CD4-positive, alpha-beta T cell (primary cell): ENCODE results near the gene TM4SF5. TPM values are rescaled to one million over a fixed set of nuclear protein-coding genes. Genes with fewer than 3 reads are reported as not detected.

Source experiments
- ATAC-seq: fragments of 200-7000 bp; cut with Tn5 transposase; one replicate; pipeline ENCODE4 v1.10.0; 2022; ENCODE audit warnings: mild to moderate bottlenecking; ENCODE audit not compliant: poor library complexity
- CTCF ChIA-PET: fragments of 350-600 bp; sonication (Branson Sonifier 250); formaldehyde crosslinking; loops from one replicate; lab custom pipeline; 2021; ENCODE audit warnings: antibody characterized with exemption, inconsistent platforms; lab: Charles Lee
- POLR2A ChIA-PET: fragments of 350-600 bp; sonication (Branson Sonifier 250); formaldehyde crosslinking; loops from one replicate; lab custom pipeline; 2021; ENCODE audit warnings: antibody characterized with exemption, inconsistent platforms; lab: Charles Lee
- DNase-seq, 14 experiments: peaks; one replicate each; pipeline ENCODE4 v3.0.0-alpha.2; 2013 to 2020; ENCODE audit warnings: mixed read lengths in 2 of 14
- H3K27ac ChIP-seq, 2 donors: one replicate each; pipeline versions ENCODE4 v1.5.1 to v1.7.0; 2013; ENCODE audit warnings: low read length in 2 of 2, low read depth in 1 of 2, mild to moderate bottlenecking in 1 of 2
- H3K27me3 ChIP-seq, 2 experiments: 1 replicate in 1 of 2; 2 replicates in 1 of 2; pipeline versions ENCODE4 v1.6.1 to v1.7.0; 2013; ENCODE audit warnings: low read length in 2 of 2, control low read depth in 1 of 2, mild to moderate bottlenecking in 1 of 2, moderate library complexity in 1 of 2; ENCODE audit not compliant: insufficient read depth in 2 of 2, control insufficient read depth in 1 of 2
- H3K36me3 ChIP-seq: one replicate; pipeline ENCODE4 v1.6.1; 2013; ENCODE audit warnings: low read length, control low read depth; ENCODE audit not compliant: insufficient read depth
- H3K4me1 ChIP-seq: one replicate; pipeline ENCODE4 v1.6.1; 2013; ENCODE audit warnings: low read length, control low read depth; ENCODE audit not compliant: insufficient read depth
- H3K4me3 ChIP-seq: one replicate; pipeline ENCODE4 v1.5.1; 2013; ENCODE audit warnings: mild to moderate bottlenecking, low read length, moderate library complexity
- H3K9me3 ChIP-seq, 2 experiments: 1 replicate in 1 of 2; 2 replicates in 1 of 2; pipeline versions ENCODE4 v1.6.1 to v1.7.0; 2013; ENCODE audit warnings: low read length in 2 of 2, mild to moderate bottlenecking in 2 of 2, control low read depth in 1 of 2, moderate library complexity in 1 of 2; ENCODE audit not compliant: control insufficient read depth in 1 of 2, insufficient read depth in 1 of 2
- H3K27ac Mint-ChIP-seq: one replicate; pipeline ENCODE4 v1.8.0; 2020; ENCODE audit warnings: mixed read lengths
- H3K27me3 Mint-ChIP-seq: one replicate; pipeline ENCODE4 v1.8.0; 2021; ENCODE audit warnings: mixed read lengths
- H3K36me3 Mint-ChIP-seq: one replicate; pipeline ENCODE4 v1.8.0; 2021; ENCODE audit warnings: low read depth, mixed read lengths
- H3K4me1 Mint-ChIP-seq: one replicate; pipeline ENCODE4 v1.8.0; 2021; ENCODE audit warnings: low read depth, mixed read lengths
- H3K4me3 Mint-ChIP-seq: one replicate; pipeline ENCODE4 v1.8.0; 2020; ENCODE audit warnings: mild to moderate bottlenecking, mixed read lengths
- H3K9me3 Mint-ChIP-seq: one replicate; pipeline ENCODE4 v1.8.0; 2020; ENCODE audit warnings: mixed read lengths
- CTCF ChIP-seq: fragments of 200-600 bp; IDR thresholded peaks from one replicate; pipeline ENCODE4 v1.8.0; 2022; ENCODE audit warnings: antibody characterized with exemption, mild to moderate bottlenecking
- intact Hi-C, 2 experiments: fragments of 100-400 bp; cut with DNase I in 1 of 2; cut with micrococcal nuclease in 1 of 2; formaldehyde crosslinking; loops; one replicate each; pipeline versions ENCODE4 v1.15.1 to v1.9.0; 2023 to 2025; cut with DNase I, micrococcal nuclease
- total RNA-seq, 174 experiments: library from RNA in 2 of 174; stranded (reverse) in 2 of 174; gene quantifications; one replicate each; pipeline ENCODE4 v1.2.3 and lab custom pipeline; 2021 to 2026

The TM4SF5 gene
- total RNA-seq, 2 experiments from 2014 or later, result not detected

GRCh38 chr17:4734857-4735475 lies 36.7 kb upstream of the TM4SF5 start:
- POLR2A ChIA-PET, result no interaction called here

GRCh38 chr17:4735876-4736651 lies 35.6 kb upstream of the TM4SF5 start:
- no peaks in the 10 kb centered on the region for H3K9me3 Mint-ChIP-seq
- ATAC-seq, result no peak
- TF ChIP-seq CTCF, result no peak
- CTCF ChIA-PET, result interaction anchor here (0.9 to 1.6 kb wide), 2 partner anchors 26 to 54 kb away, joined by 3 to 8 read pairs; partner anchors contain the start of gene ARRB2
- POLR2A ChIA-PET, result interaction anchor here (0.9 kb wide), 1 partner anchor 54 kb away, joined by 4 read pairs; no protein-coding TSS in a partner anchor
- intact Hi-C loops, result loop anchor here in 1 of 2 experiments (5.0 kb wide), 1 partner anchor 34 kb away; the partner anchor contains the start of gene PELP1
- DNase-seq, result peak in 2 of 14 experiments; percentile 63 to 73
- Histone ChIP-seq H3K4me3 (no peak overlapping the region), H3K9me3 (peaks cover 0 to 5% of the 10 kb centered on the region in 2 experiments), H3K36me3 (no peaks in the 10 kb centered on the region), H3K27ac (no peak overlapping the region), H3K4me1 (peaks cover 45% of the 10 kb centered on the region), H3K27me3 (peaks cover 6 to 20% of the 10 kb centered on the region in 2 experiments)
- H3K36me3 Mint-ChIP-seq, result peaks cover 11% of the 10 kb centered on the region
- H3K27ac Mint-ChIP-seq, result peak overlapping the region; percentile 25
- peak overlapping the region; percentile 70 for H3K4me3 Mint-ChIP-seq
- peaks cover 31% of the 10 kb centered on the region for H3K4me1 Mint-ChIP-seq
- peaks cover 18% of the 10 kb centered on the region for H3K27me3 Mint-ChIP-seq

More at GRCh38 chr17:4734857-4735475, 36.7 kb upstream of the TM4SF5 start:
- ATAC-seq (no peak), DNase-seq (no peak)
- CTCF ChIA-PET, result interaction anchor here (1.6 kb wide), 1 partner anchor 55 kb away, joined by 8 read pairs; no protein-coding TSS in a partner anchor
- Mint-ChIP-seq H3K36me3 (peaks cover 11% of the 10 kb centered on the region), H3K27me3 (peaks cover 9% of the 10 kb centered on the region), H3K27ac (no peak overlapping the region), H3K4me3 (no peak overlapping the region), H3K4me1 (peaks cover 33% of the 10 kb centered on the region), H3K9me3 (no peaks in the 10 kb centered on the region)
- Histone ChIP-seq H3K4me3 (no peak overlapping the region), H3K36me3 (no peaks in the 10 kb centered on the region), H3K27ac (no peak overlapping the region), H3K27me3 (peaks cover 0 to 11% of the 10 kb centered on the region in 2 experiments), H3K9me3 (no peaks in the 10 kb centered on the region), H3K4me1 (peaks cover 45% of the 10 kb centered on the region)
- no peak for TF ChIP-seq CTCF
- intact Hi-C loops, result loop anchor here in 1 of 2 experiments (5.0 kb wide), 2 partner anchors 33 to 52 kb away; partner anchors contain the start of genes GLTPD2, PELP1 and VMO1
